Measurements from ENCODE around the gene SIAH1. TPM values are rescaled to one million over a fixed set of nuclear protein-coding genes. Genes with fewer than 3 reads are reported as not detected.
"Not testable (repeated sequence)": the region's sequence is repeated elsewhere in the genome, so short reads cannot be mapped to it uniquely, and the experiment has no call there.

The SIAH1 gene
- polyA plus RNA-seq, 1 donor from 2014 or later: 96.6 TPM

GRCh38 chr16:48408688-48409087, 23.5 kb upstream of the SIAH1 start:
- Histone ChIP-seq H3K9me3 (ENCODE audit: low read length) (no peaks in the 10 kb centered on the region), H3K36me3 (ENCODE audit: insufficient read depth, low read length) (no peaks in the 10 kb centered on the region), H3K27me3 (ENCODE audit: insufficient read depth, low read depth, low read length) (no peaks in the 10 kb centered on the region), H3K9me2 (ENCODE audit: insufficient read depth, low read length) (no peaks in the 10 kb centered on the region), H3K79me2 (replicated peaks; ENCODE audit: insufficient read depth, low read length) (no peaks in the 10 kb centered on the region), H3K4me2 (ENCODE audit: low read length) (no peak overlapping the region), H2AFZ (ENCODE audit: low read depth, low read length) (no peak overlapping the region), H3F3A (ENCODE audit: insufficient read depth, low read length, poor library complexity, severe bottlenecking) (no peaks in the 10 kb centered on the region), H3K27ac (ENCODE audit: low read length) (no peak overlapping the region), H4K20me1 (ENCODE audit: insufficient read depth) (no peaks in the 10 kb centered on the region), H3K4me3 (ENCODE audit: low read length) (no peak overlapping the region), H3K9ac (ENCODE audit: low read length) (no peak overlapping the region)
- TF ChIP-seq EZH2 (IDR thresholded peaks at IDR 0.05; ENCODE audit: borderline replicate concordance, insufficient read depth, low read length, poor library complexity, severe bottlenecking) (no peak), POLR2AphosphoS5 (IDR thresholded peaks at IDR 0.05) (no peak), MXI1 (conservative IDR thresholded peaks at IDR 0.05; ENCODE audit: poor library complexity, severe bottlenecking) (no peak), EP300 (conservative IDR thresholded peaks at IDR 0.05; ENCODE audit: poor library complexity, severe bottlenecking) (no peak)

DNA sequence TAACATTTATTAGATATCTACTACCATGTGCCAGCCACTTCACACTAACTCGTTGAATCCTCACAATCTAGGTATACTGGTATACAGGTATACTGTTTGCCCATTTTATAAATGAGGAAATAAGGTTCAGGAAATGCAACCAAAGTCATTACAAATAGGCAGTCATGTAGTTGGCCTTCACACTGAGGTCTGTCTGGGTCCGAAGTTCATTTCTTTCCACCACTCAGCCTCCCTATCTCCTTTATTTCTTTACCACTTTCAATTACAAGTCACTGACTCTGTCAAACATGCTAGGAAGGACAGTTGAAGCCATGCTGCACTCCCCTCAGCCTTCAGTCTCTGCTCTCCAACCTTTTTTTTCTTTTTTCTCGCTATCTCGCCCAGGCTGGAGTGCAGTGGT, 20.7 kb upstream of the SIAH1 start:
- H3K9ac ChIP-seq (ENCODE audit: low read length): no peak overlapping the region
- H3K27ac ChIP-seq (ENCODE audit: low read length): no peak overlapping the region
- H3K27me3 ChIP-seq (ENCODE audit: insufficient read depth, low read depth, low read length): no peaks in the 10 kb centered on the region
- no peak overlapping the region for H3K4me3 ChIP-seq (ENCODE audit: low read length)
- H3K9me2 ChIP-seq (ENCODE audit: insufficient read depth, low read length): no peaks in the 10 kb centered on the region
- no peak for TF ChIP-seq MXI1 (conservative IDR thresholded peaks at IDR 0.05; ENCODE audit: poor library complexity, severe bottlenecking)
- no peak for TF ChIP-seq SMC3 (conservative IDR thresholded peaks at IDR 0.05; ENCODE audit: poor library complexity)
- TF ChIP-seq REST (IDR thresholded peaks at IDR 0.05; ENCODE audit: borderline replicate concordance): no peak
- TF ChIP-seq EP300 (conservative IDR thresholded peaks at IDR 0.05; ENCODE audit: poor library complexity, severe bottlenecking): no peak
- H3K4me2 ChIP-seq (ENCODE audit: low read length): no peak overlapping the region
- H4K20me1 ChIP-seq (ENCODE audit: insufficient read depth): no peaks in the 10 kb centered on the region
- H3F3A ChIP-seq (ENCODE audit: insufficient read depth, low read length, poor library complexity, severe bottlenecking): no peaks in the 10 kb centered on the region
- no peaks in the 10 kb centered on the region for H3K9me3 ChIP-seq (ENCODE audit: low read length)
- no peaks in the 10 kb centered on the region for H3K79me2 ChIP-seq (replicated peaks; ENCODE audit: insufficient read depth, low read length)
- H2AFZ ChIP-seq (ENCODE audit: low read depth, low read length): no peak overlapping the region
- H3K36me3 ChIP-seq (ENCODE audit: insufficient read depth, low read length): no peaks in the 10 kb centered on the region

DNA sequence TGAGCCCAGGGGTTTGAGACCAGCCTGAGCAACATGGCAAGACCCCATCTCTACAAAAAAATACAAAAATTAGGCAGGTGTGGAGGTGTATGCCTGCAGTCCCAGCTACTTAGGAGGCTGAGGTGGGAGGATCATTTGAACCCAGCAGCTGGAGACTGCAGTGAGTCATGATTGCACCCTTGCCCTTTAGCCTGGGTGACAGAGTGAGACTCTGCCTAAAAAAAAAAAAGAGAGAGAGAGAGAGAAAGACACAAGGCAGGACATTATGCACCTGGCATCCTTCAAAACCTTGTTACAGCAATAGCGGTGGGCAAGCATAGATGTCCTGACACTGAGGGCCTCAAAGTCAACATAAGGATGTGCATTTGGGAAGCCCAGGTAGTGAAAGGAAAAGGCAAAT, 19.9 kb upstream of the SIAH1 start:
- Histone ChIP-seq H3K36me3 (ENCODE audit: insufficient read depth, low read length) (no peaks in the 10 kb centered on the region), H2AFZ (ENCODE audit: low read depth, low read length) (no peak overlapping the region), H3K27ac (ENCODE audit: low read length) (no peak overlapping the region), H3K4me3 (ENCODE audit: low read length) (no peak overlapping the region), H3K27me3 (ENCODE audit: insufficient read depth, low read depth, low read length) (no peaks in the 10 kb centered on the region), H3K9me2 (ENCODE audit: insufficient read depth, low read length) (no peaks in the 10 kb centered on the region), H4K20me1 (ENCODE audit: insufficient read depth) (no peaks in the 10 kb centered on the region), H3F3A (ENCODE audit: insufficient read depth, low read length, poor library complexity, severe bottlenecking) (no peaks in the 10 kb centered on the region), H3K79me2 (replicated peaks; ENCODE audit: insufficient read depth, low read length) (no peaks in the 10 kb centered on the region), H3K9me3 (ENCODE audit: low read length) (no peaks in the 10 kb centered on the region), H3K9ac (ENCODE audit: low read length) (no peak overlapping the region), H3K4me2 (ENCODE audit: low read length) (no peak overlapping the region)
- TF ChIP-seq TAF1 (IDR thresholded peaks at IDR 0.05; ENCODE audit: low read depth) (no peak), SMC3 (conservative IDR thresholded peaks at IDR 0.05; ENCODE audit: poor library complexity) (no peak), EP300 (conservative IDR thresholded peaks at IDR 0.05; ENCODE audit: poor library complexity, severe bottlenecking) (no peak), RAD21 (conservative IDR thresholded peaks at IDR 0.05) (no peak), POLR2AphosphoS5 (IDR thresholded peaks at IDR 0.05) (no peak), REST (IDR thresholded peaks at IDR 0.05; ENCODE audit: borderline replicate concordance) (no peak), MXI1 (conservative IDR thresholded peaks at IDR 0.05; ENCODE audit: poor library complexity, severe bottlenecking) (no peak), EZH2 (IDR thresholded peaks at IDR 0.05; ENCODE audit: borderline replicate concordance, insufficient read depth, low read length, poor library complexity, severe bottlenecking) (no peak)
- TF ChIP-seq, protein P1, sequence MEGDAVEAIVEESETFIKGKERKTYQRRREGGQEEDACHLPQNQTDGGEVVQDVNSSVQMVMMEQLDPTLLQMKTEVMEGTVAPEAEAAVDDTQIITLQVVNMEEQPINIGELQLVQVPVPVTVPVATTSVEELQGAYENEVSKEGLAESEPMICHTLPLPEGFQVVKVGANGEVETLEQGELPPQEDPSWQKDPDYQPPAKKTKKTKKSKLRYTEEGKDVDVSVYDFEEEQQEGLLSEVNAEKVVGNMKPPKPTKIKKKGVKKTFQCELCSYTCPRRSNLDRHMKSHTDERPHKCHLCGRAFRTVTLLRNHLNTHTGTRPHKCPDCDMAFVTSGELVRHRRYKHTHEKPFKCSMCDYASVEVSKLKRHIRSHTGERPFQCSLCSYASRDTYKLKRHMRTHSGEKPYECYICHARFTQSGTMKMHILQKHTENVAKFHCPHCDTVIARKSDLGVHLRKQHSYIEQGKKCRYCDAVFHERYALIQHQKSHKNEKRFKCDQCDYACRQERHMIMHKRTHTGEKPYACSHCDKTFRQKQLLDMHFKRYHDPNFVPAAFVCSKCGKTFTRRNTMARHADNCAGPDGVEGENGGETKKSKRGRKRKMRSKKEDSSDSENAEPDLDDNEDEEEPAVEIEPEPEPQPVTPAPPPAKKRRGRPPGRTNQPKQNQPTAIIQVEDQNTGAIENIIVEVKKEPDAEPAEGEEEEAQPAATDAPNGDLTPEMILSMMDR (IDR thresholded peaks at IDR 0.05; ENCODE audit: poor library complexity, severe bottlenecking): no peak

- H3K27ac ChIP-seq (ENCODE audit: low read length); H3K79me2 ChIP-seq (replicated peaks; ENCODE audit: insufficient read depth, low read length); H2AFZ ChIP-seq (ENCODE audit: low read depth, low read length); H3K27me3 ChIP-seq (ENCODE audit: insufficient read depth, low read depth, low read length); H3K36me3 ChIP-seq (ENCODE audit: insufficient read depth, low read length); H3K9me3 ChIP-seq (ENCODE audit: low read length); H3K9ac ChIP-seq (ENCODE audit: low read length); H3K9me2 ChIP-seq (ENCODE audit: insufficient read depth, low read length); H4K20me1 ChIP-seq (ENCODE audit: insufficient read depth); H3F3A ChIP-seq (ENCODE audit: insufficient read depth, low read length, poor library complexity, severe bottlenecking); H3K4me2 ChIP-seq (ENCODE audit: low read length); H3K4me3 ChIP-seq (ENCODE audit: low read length): not testable (repeated sequence)
Measured at GRCh38 chr16:48402547-48402946, 17.3 kb upstream of the SIAH1 start.

Data from neural cell (in vitro differentiated cells).